Stimulated activated CD4-positive, alpha-beta T cell treated with anti-CD3 and anti-CD28 coated beads, Interleukin-4, amount 100 ng/mL, for 48 hours (primary cell): ENCODE measurements around the gene HCN4.

ENCODE experiments used
- DNase-seq, 2 donors: peaks; one replicate each; pipeline ENCODE4 v3.0.0-alpha.2; 2020; ENCODE audit warnings: low read depth in 2 of 2

Gene HCN4

GRCh38 chr15:73344056-73344455 lies 24.7 kb downstream of the HCN4 start:
- no peak for DNase-seq

- DNase-seq = no peak
Measured at GRCh38 chr15:73341886-73342600, 26.7 kb downstream of the HCN4 start.

- DNase-seq = no peak
Measured at GRCh38 chr15:73340502-73341192, 28.1 kb downstream of the HCN4 start.

GRCh38 chr15:73338606-73339374 lies 30.0 kb downstream of the HCN4 start:
- no peak for DNase-seq

- DNase-seq = no peak
Measured at GRCh38 chr15:73338058-73338457, 30.7 kb downstream of the HCN4 start.

- no peak for DNase-seq
Measured at GRCh38 chr15:73337187-73337586, 31.6 kb downstream of the HCN4 start.

- DNase-seq = no peak
Measured at GRCh38 chr15:73336756-73337155, 32.0 kb downstream of the HCN4 start.

- DNase-seq = no peak
Measured at GRCh38 chr15:73335471-73335870, 33.3 kb downstream of the HCN4 start.

- no peak for DNase-seq
Measured at GRCh38 chr15:73335026-73335425, 33.7 kb downstream of the HCN4 start.

GRCh38 chr15:73334086-73334485 lies 34.7 kb downstream of the HCN4 start:
- DNase-seq = no peak

GRCh38 chr15:73333001-73333400 lies 35.8 kb downstream of the HCN4 start:
- DNase-seq = no peak

- DNase-seq = no peak
Measured at GRCh38 chr15:73331991-73332925, 36.5 kb downstream of the HCN4 start.

GRCh38 chr15:73331501-73331900 lies 37.3 kb downstream of the HCN4 start:
- no peak for DNase-seq

GRCh38 chr15:73330206-73331051 lies 38.3 kb downstream of the HCN4 start:
- DNase-seq = no peak

- no peak for DNase-seq
Measured at GRCh38 chr15:73329501-73330200, 39.1 kb downstream of the HCN4 start.

- no peak for DNase-seq
Measured at GRCh38 chr15:73328981-73329380, 39.8 kb downstream of the HCN4 start.

- DNase-seq = no peak
Measured at GRCh38 chr15:73328149-73328820, 40.5 kb downstream of the HCN4 start.

GRCh38 chr15:73326157-73326556 lies 42.6 kb downstream of the HCN4 start:
- DNase-seq = no peak

GRCh38 chr15:73325191-73325861 lies 43.4 kb downstream of the HCN4 start:
- DNase-seq = no peak
